ENCODE results near the gene FBXO5.

The FBXO5 gene

DNA sequence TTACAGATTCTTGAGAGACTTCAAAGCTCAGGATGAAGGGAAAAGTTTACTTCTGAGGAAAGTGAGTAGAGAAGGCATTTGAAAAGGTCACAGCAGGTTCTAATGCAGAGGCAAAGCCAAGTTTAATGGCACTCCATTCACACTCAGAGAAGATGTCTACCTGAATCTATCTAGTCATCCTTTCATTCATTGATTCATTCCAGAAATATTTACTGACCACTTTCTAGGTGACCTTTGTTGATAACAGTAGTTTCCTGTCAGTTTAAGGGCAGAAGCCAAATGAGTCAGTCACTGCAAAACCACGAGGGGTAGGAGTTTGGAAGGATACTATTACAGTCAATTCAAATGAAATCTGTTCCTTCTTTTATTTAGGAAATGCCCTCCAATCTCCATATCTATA, 30.8 kb downstream of the FBXO5 start:
- no peak for TF ChIP-seq EZH2phosphoT487 (IDR thresholded peaks at IDR 0.05; ENCODE audit: low read depth)
- TF ChIP-seq, protein P1, sequence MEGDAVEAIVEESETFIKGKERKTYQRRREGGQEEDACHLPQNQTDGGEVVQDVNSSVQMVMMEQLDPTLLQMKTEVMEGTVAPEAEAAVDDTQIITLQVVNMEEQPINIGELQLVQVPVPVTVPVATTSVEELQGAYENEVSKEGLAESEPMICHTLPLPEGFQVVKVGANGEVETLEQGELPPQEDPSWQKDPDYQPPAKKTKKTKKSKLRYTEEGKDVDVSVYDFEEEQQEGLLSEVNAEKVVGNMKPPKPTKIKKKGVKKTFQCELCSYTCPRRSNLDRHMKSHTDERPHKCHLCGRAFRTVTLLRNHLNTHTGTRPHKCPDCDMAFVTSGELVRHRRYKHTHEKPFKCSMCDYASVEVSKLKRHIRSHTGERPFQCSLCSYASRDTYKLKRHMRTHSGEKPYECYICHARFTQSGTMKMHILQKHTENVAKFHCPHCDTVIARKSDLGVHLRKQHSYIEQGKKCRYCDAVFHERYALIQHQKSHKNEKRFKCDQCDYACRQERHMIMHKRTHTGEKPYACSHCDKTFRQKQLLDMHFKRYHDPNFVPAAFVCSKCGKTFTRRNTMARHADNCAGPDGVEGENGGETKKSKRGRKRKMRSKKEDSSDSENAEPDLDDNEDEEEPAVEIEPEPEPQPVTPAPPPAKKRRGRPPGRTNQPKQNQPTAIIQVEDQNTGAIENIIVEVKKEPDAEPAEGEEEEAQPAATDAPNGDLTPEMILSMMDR (IDR thresholded peaks at IDR 0.05; ENCODE audit: low read depth, low read length) = no peak
- Histone ChIP-seq H3K4me1 (ENCODE audit: low read length) (no peaks in the 10 kb centered on the region), H3K27me3 (ENCODE audit: low read depth, low read length) (peaks cover 7% of the 10 kb centered on the region), H3K79me2 (ENCODE audit: low read length) (no peaks in the 10 kb centered on the region), H2AFZ (ENCODE audit: low read depth, low read length) (no peak overlapping the region), H4K20me1 (ENCODE audit: insufficient read depth, low read length) (no peaks in the 10 kb centered on the region), H3K9me3 (ENCODE audit: insufficient read depth, low read length) (no peaks in the 10 kb centered on the region), H3K27ac (ENCODE audit: low read length) (no peak overlapping the region), H3K36me3 (replicated peaks; ENCODE audit: low read depth, low read length) (no peaks in the 10 kb centered on the region), H3K4me2 (ENCODE audit: low read length) (no peak overlapping the region), H3K4me3 (ENCODE audit: low read length) (no peak overlapping the region), H3K9ac (ENCODE audit: low read length) (no peak overlapping the region)

- no peaks in the 10 kb centered on the region for H4K20me1 ChIP-seq (ENCODE audit: insufficient read depth, low read length)
- TF ChIP-seq EZH2phosphoT487 (IDR thresholded peaks at IDR 0.05; ENCODE audit: low read depth) = no peak
- TF ChIP-seq, protein P1 (IDR thresholded peaks at IDR 0.05; ENCODE audit: low read depth, low read length) = no peak
- no peaks in the 10 kb centered on the region for H3K36me3 ChIP-seq (replicated peaks; ENCODE audit: low read depth, low read length)
- H3K4me2 ChIP-seq (ENCODE audit: low read length) = no peak overlapping the region
- no peak overlapping the region for H3K27ac ChIP-seq (ENCODE audit: low read length)
- no peak overlapping the region for H3K9ac ChIP-seq (ENCODE audit: low read length)
- peaks cover 11% of the 10 kb centered on the region for H3K27me3 ChIP-seq (ENCODE audit: low read depth, low read length)
- no peak overlapping the region for H3K4me3 ChIP-seq (ENCODE audit: low read length)
- H2AFZ ChIP-seq (ENCODE audit: low read depth, low read length) = no peak overlapping the region
- no peaks in the 10 kb centered on the region for H3K9me3 ChIP-seq (ENCODE audit: insufficient read depth, low read length)
- H3K79me2 ChIP-seq (ENCODE audit: low read length) = no peaks in the 10 kb centered on the region
- no peaks in the 10 kb centered on the region for H3K4me1 ChIP-seq (ENCODE audit: low read length)
These were observed 32.6 kb downstream of the FBXO5 start for GRCh38 chr6:152950240-152950639.

- Histone ChIP-seq H2AFZ (ENCODE audit: low read depth, low read length) (peak overlapping the region; percentile 41; the same call in 1 of the 2 replicates), H3K27ac (ENCODE audit: low read length) (no peak overlapping the region), H3K27me3 (ENCODE audit: low read depth, low read length) (peaks cover 11% of the 10 kb centered on the region), H3K36me3 (replicated peaks; ENCODE audit: low read depth, low read length) (no peaks in the 10 kb centered on the region), H3K4me3 (ENCODE audit: low read length) (peak overlapping the region; percentile 65), H4K20me1 (ENCODE audit: insufficient read depth, low read length) (no peaks in the 10 kb centered on the region), H3K4me1 (ENCODE audit: low read length) (no peaks in the 10 kb centered on the region), H3K79me2 (ENCODE audit: low read length) (no peaks in the 10 kb centered on the region), H3K9ac (ENCODE audit: low read length) (no peak overlapping the region), H3K4me2 (ENCODE audit: low read length) (peak overlapping the region; percentile 58), H3K9me3 (ENCODE audit: insufficient read depth, low read length) (no peaks in the 10 kb centered on the region)
- TF ChIP-seq, protein P1 (IDR thresholded peaks at IDR 0.05; ENCODE audit: low read depth, low read length) = peak; percentile 60
- TF ChIP-seq EZH2phosphoT487 (IDR thresholded peaks at IDR 0.05; ENCODE audit: low read depth) = no peak
These were observed 34.6 kb downstream of the FBXO5 start for GRCh38 chr6:152948150-152948768.

GRCh38 chr6:152946995-152947394, 35.8 kb downstream of the FBXO5 start:
- no peaks in the 10 kb centered on the region for H3K36me3 ChIP-seq (replicated peaks; ENCODE audit: low read depth, low read length)
- H3K4me3 ChIP-seq (ENCODE audit: low read length) = no peak overlapping the region
- no peaks in the 10 kb centered on the region for H3K79me2 ChIP-seq (ENCODE audit: low read length)
- no peak overlapping the region for H3K4me2 ChIP-seq (ENCODE audit: low read length)
- H3K9ac ChIP-seq (ENCODE audit: low read length) = no peak overlapping the region
- H4K20me1 ChIP-seq (ENCODE audit: insufficient read depth, low read length) = no peaks in the 10 kb centered on the region
- TF ChIP-seq EZH2phosphoT487 (IDR thresholded peaks at IDR 0.05; ENCODE audit: low read depth) = no peak
- TF ChIP-seq, protein P1 (IDR thresholded peaks at IDR 0.05; ENCODE audit: low read depth, low read length) = no peak
- no peaks in the 10 kb centered on the region for H3K9me3 ChIP-seq (ENCODE audit: insufficient read depth, low read length)
- no peak overlapping the region for H3K27ac ChIP-seq (ENCODE audit: low read length)
- H2AFZ ChIP-seq (ENCODE audit: low read depth, low read length) = no peak overlapping the region
- H3K27me3 ChIP-seq (ENCODE audit: low read depth, low read length) = peaks cover 11% of the 10 kb centered on the region
- no peaks in the 10 kb centered on the region for H3K4me1 ChIP-seq (ENCODE audit: low read length)

Measured in OCI-LY3 (cell line).